Skeletal muscle tissue (tissue), 4 donors: ENCODE measurements around the gene SNX30. TPM values are rescaled to one million over a fixed set of nuclear protein-coding genes. Genes with fewer than 3 reads are reported as not detected.

Experiments used
- H3K27ac ChIP-seq: one replicate; pipeline ENCODE4 v1.7.0; 2013; ENCODE audit warnings: mild to moderate bottlenecking, low read depth, low read length, inconsistent platforms
- H3K27me3 ChIP-seq, 3 donors: one replicate each; pipeline ENCODE4 v1.7.0; 2013; ENCODE audit warnings: low read length in 3 of 3; ENCODE audit not compliant: control insufficient read depth in 3 of 3, insufficient read depth in 3 of 3
- H3K36me3 ChIP-seq, 3 donors: one replicate each; pipeline ENCODE4 v1.7.0; 2013; ENCODE audit warnings: low read length in 3 of 3; ENCODE audit not compliant: control insufficient read depth in 3 of 3, insufficient read depth in 3 of 3
- H3K4me1 ChIP-seq, 3 donors: one replicate each; pipeline ENCODE4 v1.7.0; 2013; ENCODE audit warnings: low read length in 3 of 3, mild to moderate bottlenecking in 3 of 3; ENCODE audit not compliant: control insufficient read depth in 3 of 3, insufficient read depth in 3 of 3
- H3K4me3 ChIP-seq, 3 donors: one replicate each; pipeline ENCODE4 v1.7.0; 2013; ENCODE audit warnings: low read length in 3 of 3
- H3K9ac ChIP-seq, 3 donors: one replicate each; pipeline ENCODE4 v1.7.0; 2013; ENCODE audit warnings: low read length in 3 of 3, mild to moderate bottlenecking in 3 of 3, moderate library complexity in 2 of 3, low read depth in 1 of 3
- H3K9me3 ChIP-seq, 3 donors: one replicate each; pipeline ENCODE4 v1.7.0; 2013; ENCODE audit warnings: low read length in 3 of 3; ENCODE audit not compliant: control insufficient read depth in 3 of 3
- total RNA-seq: library from RNA; depleted of rRNA; stranded (reverse); fragments of >200 nt; gene quantifications from one replicate; pipeline ENCODE4 v1.2.3, GENCODE V29; 2014
- donor health status: Osteomylitis.

Gene SNX30
- total RNA-seq, 1 donor from 2014 or later: 8.9 TPM

DNA sequence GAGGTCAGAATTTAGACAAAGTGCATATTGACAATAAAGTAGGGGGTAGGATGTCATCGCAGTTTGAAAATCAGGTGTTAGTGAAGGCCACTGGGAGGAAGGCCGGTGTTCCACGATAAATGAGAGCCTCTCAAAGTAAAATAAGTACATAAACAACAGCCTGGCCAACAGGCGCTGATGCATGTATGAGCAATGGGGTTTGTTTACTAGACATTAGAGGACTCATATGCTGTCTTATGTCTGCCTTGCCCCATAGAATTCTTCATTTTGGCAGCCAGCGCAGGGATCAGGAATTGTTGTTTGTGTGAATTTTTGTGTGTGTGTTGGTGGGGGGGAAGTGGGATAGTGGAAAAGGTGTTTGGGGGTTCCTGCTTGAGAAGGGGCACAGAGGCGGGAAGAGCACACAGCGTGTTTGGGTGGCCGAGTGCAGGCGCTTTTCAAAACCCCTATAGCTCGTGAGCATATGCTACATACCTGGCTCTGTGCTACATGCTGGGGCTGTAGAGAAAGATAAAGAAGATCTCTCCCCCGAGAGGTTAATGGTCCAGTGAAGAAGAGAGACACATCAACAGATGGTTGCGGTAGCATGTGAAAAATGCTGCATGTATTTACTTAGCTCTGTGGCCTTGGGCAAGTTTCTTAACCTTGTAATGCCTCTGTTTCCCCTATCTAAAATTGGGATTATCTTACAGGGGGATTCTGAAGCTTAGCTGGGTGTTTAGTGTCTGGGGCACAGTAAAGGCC lies 11.5 kb downstream of the SNX30 start:
- H3K36me3 ChIP-seq: no peaks in the 10 kb centered on the region

DNA sequence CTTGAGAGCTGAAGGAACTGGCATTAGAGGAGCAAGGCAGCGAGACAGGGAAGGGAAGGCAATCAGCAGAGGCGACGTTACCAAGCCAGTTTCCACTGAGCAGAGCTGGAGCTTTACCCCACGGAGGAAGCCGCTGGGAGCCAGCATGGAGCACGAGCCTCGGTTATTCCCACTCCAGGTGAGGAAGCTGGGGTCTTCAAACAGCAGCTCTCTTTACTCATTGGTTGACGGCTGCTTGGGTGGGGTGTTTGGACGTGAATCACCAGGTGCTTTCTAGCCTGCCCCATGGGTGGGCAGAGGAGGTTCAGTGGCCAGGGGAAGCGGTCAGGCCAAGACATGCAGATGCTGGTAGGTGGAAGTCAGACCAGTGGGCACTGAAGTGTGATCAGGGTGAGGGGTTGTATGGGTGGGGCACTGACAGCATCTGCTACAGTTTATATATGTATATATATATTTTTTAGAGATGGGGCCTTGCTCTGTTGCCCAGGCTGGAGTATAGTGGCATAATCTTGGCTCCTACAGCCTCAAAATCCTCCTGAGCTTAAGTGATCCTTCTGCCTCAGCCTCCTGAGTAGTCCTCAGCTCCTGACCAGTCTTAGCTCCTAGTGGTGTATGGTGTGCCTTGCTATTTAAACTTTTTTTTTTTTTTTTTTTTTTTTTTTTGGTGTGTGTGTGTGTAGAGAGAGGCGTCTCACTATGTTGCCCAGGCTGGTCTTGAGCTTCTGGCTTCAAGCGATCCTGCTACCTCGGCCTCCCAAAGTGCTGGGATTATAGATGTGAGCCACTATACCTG lies 12.4 kb downstream of the SNX30 start:
- Histone ChIP-seq H3K27ac (no peak overlapping the region), H3K9me3 (no peaks in the 10 kb centered on the region), H3K4me3 (no peak overlapping the region), H3K9ac (no peak overlapping the region), H3K36me3 (peaks cover 0 to under 1% (median 0%) of the 10 kb centered on the region in 3 donors), H3K4me1 (peaks cover 0 to 6% (median 0%) of the 10 kb centered on the region in 3 donors), H3K27me3 (no peaks in the 10 kb centered on the region)

More for the DNA sequence above, 11.5 kb downstream of the SNX30 start:
- H3K9ac ChIP-seq: no peak overlapping the region
- peaks cover 6 to 14% (median 6%) of the 10 kb centered on the region in 3 donors for H3K4me1 ChIP-seq
- no peak overlapping the region for H3K4me3 ChIP-seq
- H3K27me3 ChIP-seq: no peaks in the 10 kb centered on the region
- no peaks in the 10 kb centered on the region for H3K9me3 ChIP-seq
- H3K27ac ChIP-seq: no peak overlapping the region

DNA sequence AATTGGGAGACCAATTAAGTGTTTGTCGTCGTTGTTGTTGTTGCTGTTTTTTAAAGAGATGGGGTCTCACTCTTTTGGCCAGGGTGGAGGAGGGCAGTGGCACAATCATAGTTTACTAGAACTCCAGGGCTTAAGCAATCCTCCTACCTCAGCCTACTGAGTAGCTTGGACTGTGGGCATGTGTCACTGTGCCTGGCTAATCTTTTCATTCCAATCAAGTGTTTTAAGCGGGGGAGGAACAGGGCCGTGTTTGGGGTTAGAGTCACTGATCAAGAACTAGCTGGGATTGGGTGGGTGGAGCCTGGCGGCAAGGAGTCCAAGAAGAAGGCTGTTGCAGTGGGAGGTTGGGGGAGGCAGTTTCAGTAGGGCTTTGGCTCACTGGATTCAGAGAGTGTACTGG lies 13.8 kb downstream of the SNX30 start:
- H3K4me1 ChIP-seq: peaks cover 0 to 5% (median 0%) of the 10 kb centered on the region in 3 donors
- peaks cover 0 to 5% (median 0%) of the 10 kb centered on the region in 3 donors for H3K36me3 ChIP-seq
- H3K9me3 ChIP-seq: no peaks in the 10 kb centered on the region
- H3K27me3 ChIP-seq: no peaks in the 10 kb centered on the region
- no peak overlapping the region for H3K27ac ChIP-seq
- H3K9ac ChIP-seq: no peak overlapping the region
- no peak overlapping the region for H3K4me3 ChIP-seq

DNA sequence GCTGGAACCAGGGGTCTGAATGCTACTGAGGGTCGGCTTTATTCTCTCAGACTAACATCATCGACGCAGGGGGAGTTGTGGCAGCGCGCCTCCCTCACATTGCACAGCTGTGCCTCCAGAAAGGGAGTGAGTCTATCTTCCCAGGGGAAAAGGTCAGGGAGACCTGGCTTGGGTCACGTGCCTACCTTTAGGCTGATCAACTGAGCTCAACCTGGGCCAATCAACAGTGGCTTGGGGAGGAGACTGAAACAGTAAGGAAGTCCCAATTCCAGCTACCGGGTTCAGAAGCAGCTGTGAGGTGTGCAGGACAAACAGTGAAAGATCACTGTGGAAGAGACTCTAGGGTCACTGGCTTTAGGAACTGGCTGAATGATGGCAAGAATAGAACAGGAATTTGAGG lies 14.3 kb downstream of the SNX30 start:
- Histone ChIP-seq H3K27ac (no peak overlapping the region), H3K4me1 (peaks cover 0 to 5% (median 0%) of the 10 kb centered on the region in 3 donors), H3K4me3 (no peak overlapping the region), H3K9me3 (no peaks in the 10 kb centered on the region), H3K27me3 (no peaks in the 10 kb centered on the region), H3K36me3 (peaks cover 0 to 6% (median 0%) of the 10 kb centered on the region in 3 donors), H3K9ac (no peak overlapping the region)

- peaks cover 0 to 6% (median 0%) of the 10 kb centered on the region in 3 donors for H3K36me3 ChIP-seq
- H3K4me3 ChIP-seq: no peak overlapping the region
- no peak overlapping the region for H3K27ac ChIP-seq
- H3K4me1 ChIP-seq: peaks cover 0 to 1% (median 0%) of the 10 kb centered on the region in 3 donors
- H3K27me3 ChIP-seq: no peaks in the 10 kb centered on the region
- no peak overlapping the region for H3K9ac ChIP-seq
- no peaks in the 10 kb centered on the region for H3K9me3 ChIP-seq
Measured at GRCh38 chr9:112765281-112765680, 14.7 kb downstream of the SNX30 start.

GRCh38 chr9:112771359-112772214 lies 21.0 kb downstream of the SNX30 start:
- Histone ChIP-seq H3K9me3 (no peaks in the 10 kb centered on the region), H3K4me3 (no peak overlapping the region), H3K9ac (no peak overlapping the region), H3K36me3 (peaks cover 0 to 6% (median 0%) of the 10 kb centered on the region in 3 donors), H3K27me3 (no peaks in the 10 kb centered on the region), H3K27ac (no peak overlapping the region), H3K4me1 (peaks cover 2 to 5% (median 4%) of the 10 kb centered on the region in 3 donors)

DNA sequence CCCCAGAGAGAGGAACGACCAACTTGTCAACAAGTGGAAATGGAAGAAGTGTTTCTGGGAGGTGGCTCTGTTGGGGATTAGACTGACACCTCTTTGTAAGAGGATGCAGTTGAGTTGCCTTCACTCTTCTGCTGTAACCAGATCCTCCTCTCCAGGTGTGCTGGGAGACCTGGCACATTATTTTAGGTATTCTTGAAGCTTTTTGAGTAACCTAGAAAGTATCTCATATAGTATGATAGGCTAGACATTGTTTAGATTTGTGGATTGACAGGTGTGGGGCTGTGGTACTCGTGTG lies 21.6 kb downstream of the SNX30 start:
- no peak overlapping the region for H3K9ac ChIP-seq
- peaks cover 0 to 6% (median 0%) of the 10 kb centered on the region in 3 donors for H3K36me3 ChIP-seq
- H3K27ac ChIP-seq: no peak overlapping the region
- peaks cover 2 to 5% (median 4%) of the 10 kb centered on the region in 3 donors for H3K4me1 ChIP-seq
- no peak overlapping the region for H3K4me3 ChIP-seq
- no peaks in the 10 kb centered on the region for H3K27me3 ChIP-seq
- no peaks in the 10 kb centered on the region for H3K9me3 ChIP-seq

DNA sequence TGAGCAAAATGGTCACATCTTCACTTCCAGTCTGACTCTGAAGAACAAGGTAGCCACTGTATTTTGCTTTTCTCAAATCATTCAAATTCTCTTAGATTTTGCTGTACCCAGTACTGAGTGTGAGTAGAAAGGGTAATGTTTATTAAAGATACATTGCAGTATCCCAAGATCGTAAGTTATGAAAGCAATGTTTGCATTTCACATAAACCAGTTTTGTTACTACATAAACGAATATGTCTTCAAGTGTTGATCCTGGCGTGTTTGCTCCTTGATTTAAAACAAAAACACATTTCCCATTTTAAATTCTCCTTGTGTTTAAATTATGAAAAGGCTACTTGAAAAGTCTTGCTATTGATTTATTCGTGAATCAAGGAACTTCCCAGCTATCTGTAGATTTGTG lies 22.0 kb downstream of the SNX30 start:
- Histone ChIP-seq H3K9ac (no peak overlapping the region), H3K27me3 (no peaks in the 10 kb centered on the region), H3K4me1 (peaks cover 2 to 5% (median 4%) of the 10 kb centered on the region in 3 donors), H3K4me3 (no peak overlapping the region), H3K27ac (no peak overlapping the region), H3K9me3 (no peaks in the 10 kb centered on the region), H3K36me3 (peaks cover 0 to 6% (median 0%) of the 10 kb centered on the region in 3 donors)

GRCh38 chr9:112774006-112774996 lies 23.7 kb downstream of the SNX30 start:
- peaks cover 0 to 1% (median 0%) of the 10 kb centered on the region in 3 donors for H3K36me3 ChIP-seq

More at GRCh38 chr9:112774006-112774996, 23.7 kb downstream of the SNX30 start:
- no peaks in the 10 kb centered on the region for H3K27me3 ChIP-seq
- peaks cover 2 to 5% (median 4%) of the 10 kb centered on the region in 3 donors for H3K4me1 ChIP-seq
- no peaks in the 10 kb centered on the region for H3K9me3 ChIP-seq
- H3K9ac ChIP-seq: no peak overlapping the region
- no peak overlapping the region for H3K4me3 ChIP-seq
- H3K27ac ChIP-seq: no peak overlapping the region
